ENCODE data around the gene HMGA1.
A peak's percentile ranks its signal among the peaks of the same experiment; 100 is the strongest.
"Not testable (repeated sequence)": the region's sequence is repeated elsewhere in the genome, so short reads cannot be mapped to it uniquely, and the experiment has no call there.

The HMGA1 gene

DNA sequence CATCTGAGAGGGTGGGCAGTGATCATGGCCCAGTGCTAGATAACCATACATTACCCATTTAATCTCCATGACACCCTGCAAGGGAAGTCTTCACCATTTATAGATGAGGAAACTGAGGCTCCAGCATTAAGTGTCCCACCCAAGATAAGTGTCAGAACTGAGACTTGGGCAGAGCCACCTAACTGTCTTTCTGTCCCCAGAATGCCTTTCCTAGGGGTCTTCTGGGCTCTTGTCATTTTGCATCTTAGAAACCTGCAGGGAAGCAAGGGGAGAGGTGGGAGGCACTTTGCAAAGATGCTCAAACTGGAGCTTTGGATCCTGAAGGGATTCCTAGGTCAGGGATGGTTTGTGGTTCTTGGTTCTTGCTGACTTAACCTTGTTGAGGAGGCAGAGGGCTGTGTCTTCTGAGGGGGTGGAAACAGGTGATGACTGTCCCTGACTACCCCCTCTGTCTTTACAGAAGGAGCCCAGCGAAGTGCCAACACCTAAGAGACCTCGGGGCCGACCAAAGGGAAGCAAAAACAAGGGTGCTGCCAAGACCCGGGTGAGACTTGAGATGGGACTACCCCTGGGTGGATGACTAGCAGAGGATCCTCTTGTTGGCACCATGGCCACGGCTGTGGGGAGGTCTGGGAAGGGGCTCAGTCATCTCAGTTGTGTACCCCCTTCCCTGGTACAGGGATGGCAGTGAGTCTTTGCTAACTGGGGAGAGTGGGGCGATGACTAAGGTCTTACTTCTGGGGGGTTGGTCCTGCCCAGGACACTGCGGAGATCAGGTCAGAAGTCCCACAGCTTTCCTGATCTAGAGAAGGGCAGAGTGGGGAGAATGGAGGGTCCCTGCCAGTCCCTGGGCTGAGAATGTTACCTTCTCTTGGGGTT is 5.8 kb downstream of the HMGA1 start:
- no peak overlapping the region for H3K27ac ChIP-seq
- TF ChIP-seq, protein P1, sequence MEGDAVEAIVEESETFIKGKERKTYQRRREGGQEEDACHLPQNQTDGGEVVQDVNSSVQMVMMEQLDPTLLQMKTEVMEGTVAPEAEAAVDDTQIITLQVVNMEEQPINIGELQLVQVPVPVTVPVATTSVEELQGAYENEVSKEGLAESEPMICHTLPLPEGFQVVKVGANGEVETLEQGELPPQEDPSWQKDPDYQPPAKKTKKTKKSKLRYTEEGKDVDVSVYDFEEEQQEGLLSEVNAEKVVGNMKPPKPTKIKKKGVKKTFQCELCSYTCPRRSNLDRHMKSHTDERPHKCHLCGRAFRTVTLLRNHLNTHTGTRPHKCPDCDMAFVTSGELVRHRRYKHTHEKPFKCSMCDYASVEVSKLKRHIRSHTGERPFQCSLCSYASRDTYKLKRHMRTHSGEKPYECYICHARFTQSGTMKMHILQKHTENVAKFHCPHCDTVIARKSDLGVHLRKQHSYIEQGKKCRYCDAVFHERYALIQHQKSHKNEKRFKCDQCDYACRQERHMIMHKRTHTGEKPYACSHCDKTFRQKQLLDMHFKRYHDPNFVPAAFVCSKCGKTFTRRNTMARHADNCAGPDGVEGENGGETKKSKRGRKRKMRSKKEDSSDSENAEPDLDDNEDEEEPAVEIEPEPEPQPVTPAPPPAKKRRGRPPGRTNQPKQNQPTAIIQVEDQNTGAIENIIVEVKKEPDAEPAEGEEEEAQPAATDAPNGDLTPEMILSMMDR (conservative IDR thresholded peaks at IDR 0.05): no peak
- TF ChIP-seq ZFX (IDR thresholded peaks at IDR 0.05): no peak

DNA sequence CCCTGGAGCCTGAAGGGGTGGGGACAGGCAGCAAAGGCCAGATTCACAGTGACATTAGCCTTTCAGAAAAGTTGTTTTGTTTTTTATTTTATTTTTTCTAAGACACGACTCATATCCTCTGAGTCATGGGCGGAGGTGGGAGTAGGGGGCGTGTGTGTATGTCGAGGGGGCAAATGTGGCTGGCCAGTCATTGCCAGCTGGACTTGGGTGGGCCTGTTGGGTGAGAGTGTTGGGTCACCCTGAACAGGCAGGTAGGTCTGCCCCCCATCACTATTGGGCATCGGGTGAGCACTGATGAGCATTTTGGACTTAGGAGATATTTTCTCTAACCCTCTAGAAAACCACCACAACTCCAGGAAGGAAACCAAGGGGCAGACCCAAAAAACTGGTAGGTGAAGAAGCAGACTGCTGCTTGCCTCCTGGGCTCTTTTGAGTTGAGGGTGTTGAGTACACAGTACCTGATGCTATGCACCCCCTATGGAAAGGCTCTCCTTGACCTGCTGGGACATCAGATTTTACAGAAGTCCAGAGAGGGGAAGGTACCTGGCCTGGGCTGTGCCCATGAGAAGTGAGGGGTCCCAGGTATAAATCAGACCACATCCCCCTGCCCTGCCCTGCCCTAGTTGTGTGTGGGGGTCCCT is 6.6 kb downstream of the HMGA1 start:
- no peak for TF ChIP-seq ZFX (IDR thresholded peaks at IDR 0.05)
- TF ChIP-seq, protein P1 (conservative IDR thresholded peaks at IDR 0.05): no peak
- no peak overlapping the region for H3K27ac ChIP-seq

DNA sequence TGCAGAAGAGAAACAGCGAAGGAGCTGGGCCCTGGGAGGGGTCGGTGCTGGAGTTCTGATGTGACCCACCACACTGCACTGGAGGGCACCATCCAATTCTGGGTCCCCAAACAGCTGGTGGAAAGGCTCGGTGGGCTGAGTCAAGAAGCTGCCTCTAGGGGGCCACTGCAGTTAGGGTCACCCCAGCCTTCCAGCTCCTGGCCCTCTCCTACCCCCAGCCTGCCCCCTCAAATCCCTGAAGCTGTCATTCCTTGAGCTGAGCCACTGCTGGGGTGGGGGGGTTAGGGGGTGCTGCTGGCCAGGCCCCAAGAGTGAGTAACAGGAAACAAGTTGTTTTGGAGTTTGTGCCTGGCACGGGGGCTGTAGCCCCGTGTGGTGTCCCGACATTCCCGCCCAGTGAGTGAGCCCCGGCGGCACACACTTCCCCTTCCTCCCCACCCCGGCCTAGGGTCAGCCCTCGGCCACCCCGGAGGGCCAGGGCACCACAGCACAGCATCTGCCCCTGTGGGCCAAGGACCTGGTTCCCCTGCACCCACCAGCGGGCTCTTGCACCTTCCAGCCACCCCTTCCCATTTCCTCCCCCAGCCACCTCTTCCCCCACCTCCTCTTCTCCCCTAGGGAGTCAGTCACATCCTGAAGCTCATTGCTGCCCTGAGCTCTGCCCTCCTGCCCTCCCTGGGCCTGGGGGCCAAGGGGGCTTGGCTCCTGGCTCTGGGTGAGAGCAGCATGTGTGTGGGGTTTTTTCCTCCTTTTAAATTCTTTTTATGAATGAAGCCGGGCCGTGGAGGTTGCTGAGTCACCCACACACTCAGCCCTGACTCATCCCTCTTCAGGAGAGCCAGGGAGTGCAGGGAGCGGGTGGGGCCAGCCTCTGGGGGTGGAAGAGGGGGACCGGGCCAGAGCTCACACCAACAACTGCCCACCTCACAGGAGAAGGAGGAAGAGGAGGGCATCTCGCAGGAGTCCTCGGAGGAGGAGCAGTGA is 7.5 kb downstream of the HMGA1 start:
- H3K27ac ChIP-seq: peak overlapping the region; percentile 10
- TF ChIP-seq ZFX (IDR thresholded peaks at IDR 0.05): no peak
- TF ChIP-seq, protein P1 (conservative IDR thresholded peaks at IDR 0.05): peak; percentile 23

DNA sequence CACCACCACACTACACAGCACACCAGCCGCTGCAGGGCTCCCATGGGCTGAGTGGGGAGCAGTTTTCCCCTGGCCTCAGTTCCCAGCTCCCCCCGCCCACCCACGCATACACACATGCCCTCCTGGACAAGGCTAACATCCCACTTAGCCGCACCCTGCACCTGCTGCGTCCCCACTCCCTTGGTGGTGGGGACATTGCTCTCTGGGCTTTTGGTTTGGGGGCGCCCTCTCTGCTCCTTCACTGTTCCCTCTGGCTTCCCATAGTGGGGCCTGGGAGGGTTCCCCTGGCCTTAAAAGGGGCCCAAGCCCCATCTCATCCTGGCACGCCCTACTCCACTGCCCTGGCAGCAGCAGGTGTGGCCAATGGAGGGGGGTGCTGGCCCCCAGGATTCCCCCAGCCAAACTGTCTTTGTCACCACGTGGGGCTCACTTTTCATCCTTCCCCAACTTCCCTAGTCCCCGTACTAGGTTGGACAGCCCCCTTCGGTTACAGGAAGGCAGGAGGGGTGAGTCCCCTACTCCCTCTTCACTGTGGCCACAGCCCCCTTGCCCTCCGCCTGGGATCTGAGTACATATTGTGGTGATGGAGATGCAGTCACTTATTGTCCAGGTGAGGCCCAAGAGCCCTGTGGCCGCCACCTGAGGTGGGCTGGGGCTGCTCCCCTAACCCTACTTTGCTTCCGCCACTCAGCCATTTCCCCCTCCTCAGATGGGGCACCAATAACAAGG is 8.5 kb downstream of the HMGA1 start:
- not testable (repeated sequence) for H3K27ac ChIP-seq

DNA sequence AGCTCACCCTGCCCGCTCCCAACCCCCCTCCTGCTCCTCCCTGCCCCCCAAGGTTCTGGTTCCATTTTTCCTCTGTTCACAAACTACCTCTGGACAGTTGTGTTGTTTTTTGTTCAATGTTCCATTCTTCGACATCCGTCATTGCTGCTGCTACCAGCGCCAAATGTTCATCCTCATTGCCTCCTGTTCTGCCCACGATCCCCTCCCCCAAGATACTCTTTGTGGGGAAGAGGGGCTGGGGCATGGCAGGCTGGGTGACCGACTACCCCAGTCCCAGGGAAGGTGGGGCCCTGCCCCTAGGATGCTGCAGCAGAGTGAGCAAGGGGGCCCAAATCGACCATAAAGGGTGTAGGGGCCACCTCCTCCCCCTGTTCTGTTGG is 9.1 kb downstream of the HMGA1 start:
- H3K27ac ChIP-seq: not testable (repeated sequence)

DNA sequence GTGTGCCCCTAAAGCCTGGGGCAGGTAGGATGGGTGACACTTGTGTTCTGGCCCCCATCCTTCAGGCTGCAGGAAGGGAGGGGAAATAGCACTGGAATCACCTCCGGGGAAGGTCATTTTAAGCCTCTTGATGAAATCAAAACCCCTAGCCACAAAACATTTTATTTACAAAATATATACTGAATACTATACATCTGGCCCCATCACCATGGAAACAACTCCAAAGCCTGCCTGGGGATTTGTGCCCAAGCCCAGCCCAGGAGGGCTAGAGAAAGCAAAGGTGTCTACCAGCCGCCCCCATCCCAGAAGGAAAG is 9.5 kb downstream of the HMGA1 start:
- no peak overlapping the region for H3K27ac ChIP-seq
- TF ChIP-seq, protein P1 (conservative IDR thresholded peaks at IDR 0.05): no peak
- TF ChIP-seq ZFX (IDR thresholded peaks at IDR 0.05): no peak

DNA sequence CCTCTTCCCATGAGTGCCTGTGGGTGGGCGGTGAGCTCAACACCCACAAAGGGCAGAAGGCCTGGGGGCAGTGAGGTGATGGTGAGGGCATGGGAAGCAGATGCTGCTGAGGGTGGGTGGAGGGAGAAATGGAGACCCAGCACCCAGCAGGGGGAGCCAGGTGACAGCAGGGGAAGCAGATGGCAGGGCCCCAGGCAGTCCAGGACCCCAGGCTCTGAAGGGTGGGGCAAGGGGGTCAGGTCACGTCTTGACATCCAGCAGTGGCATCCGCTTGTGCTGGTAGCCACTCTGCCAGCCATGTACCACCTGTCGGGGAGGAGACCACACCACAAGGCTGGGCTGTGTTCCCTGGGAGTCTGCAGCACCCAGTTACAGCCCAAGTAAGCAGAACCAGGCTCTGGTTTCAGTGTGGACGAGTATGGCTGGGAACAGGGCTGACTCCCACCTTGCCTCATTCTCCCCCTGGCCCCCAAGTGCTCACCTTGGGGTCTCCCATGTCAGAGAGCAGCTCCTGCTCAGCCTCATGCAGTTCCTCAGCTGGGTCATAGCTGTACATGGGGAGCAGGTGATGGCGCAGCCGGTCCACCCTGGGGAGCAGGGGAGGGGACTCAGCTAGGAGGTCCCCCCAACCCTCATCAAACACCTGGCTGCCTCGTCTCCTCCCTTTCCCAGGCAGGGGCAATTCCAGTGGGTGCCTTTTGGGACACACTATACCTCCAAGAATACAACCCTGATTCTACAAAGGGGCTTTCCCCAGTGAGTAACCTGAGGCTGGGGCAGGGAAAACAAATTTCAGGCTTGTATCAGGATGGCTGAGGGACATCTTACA is 10.1 kb downstream of the HMGA1 start:
- no peak overlapping the region for H3K27ac ChIP-seq
- TF ChIP-seq ZFX (IDR thresholded peaks at IDR 0.05): no peak
- TF ChIP-seq, protein P1 (conservative IDR thresholded peaks at IDR 0.05): peak; percentile 70

Measured in C4-2B (cell line).